ENCODE results near the gene RADIL. TPM values are rescaled to one million over a fixed set of nuclear protein-coding genes. Genes with fewer than 3 reads are reported as not detected.

RADIL gene
- total and polyA plus RNA-seq, 2 of the 13 experiments (the other 11 are each of a cell fraction or from before 2014, with no cell fraction given) = 0.05 to 0.09 TPM

- TF ChIP-seq ZBTB10 (CRISPR knock-in tag; IDR thresholded peaks at IDR 0.05; ENCODE audit: borderline replicate concordance) (no peak), FOXO4 (CRISPR knock-in tag; conservative IDR thresholded peaks at IDR 0.05) (no peak), USF2 (IDR thresholded peaks at IDR 0.05; ENCODE audit: low read depth, low read length) (no peak), USF2 (CRISPR knock-in tag; IDR thresholded peaks at IDR 0.05; ENCODE audit: borderline replicate concordance) (no peak), EP300 (IDR thresholded peaks at IDR 0.05; ENCODE audit: low read depth in 2 of 2, low read length in 2 of 2) (no peak), EP300 (CRISPR knock-in tag; IDR thresholded peaks at IDR 0.05; ENCODE audit: borderline replicate concordance) (no peak), ZBTB34 (CRISPR knock-in tag; IDR thresholded peaks at IDR 0.05) (no peak), ZNF503 (CRISPR knock-in tag; IDR thresholded peaks at IDR 0.05) (no peak), ZBTB2 (CRISPR knock-in tag; IDR thresholded peaks at IDR 0.05; ENCODE audit: low read depth) (no peak), STAT5B (CRISPR knock-in tag; IDR thresholded peaks at IDR 0.05) (no peak), ZNF256 (CRISPR knock-in tag; conservative IDR thresholded peaks at IDR 0.05) (no peak), AFF4 (CRISPR knock-in tag; IDR thresholded peaks at IDR 0.05) (no peak)
Observed at GRCh38 chr7:4883372-4884144, at the start of gene RADIL (continued).
